HL-60 (cell line): ENCODE data around the gene CCND2.
"Not testable (repeated sequence)": the region's sequence is repeated elsewhere in the genome, so short reads cannot be mapped to it uniquely, and the experiment has no call there.

Experiments used
- DNase-seq, 2 experiments: peaks; one replicate each; pipeline ENCODE4 v3.0.0-alpha.2; 2010 to 2020; ENCODE audit warnings: low read depth in 1 of 2, low spot score in 1 of 2
- H3K27ac ChIP-seq: fragments of 250-450 bp; sonication (Bioruptor Pico); replicated peaks from 2 replicates; pipeline ENCODE4 v1.5.1; 2020; ENCODE audit warnings: mild to moderate bottlenecking, moderate library complexity
- H3K27me3 ChIP-seq: fragments of 250-450 bp; sonication (Bioruptor Pico); 2 replicates; pipeline ENCODE4 v1.5.1; 2021; ENCODE audit warnings: mild to moderate bottlenecking, moderate library complexity; ENCODE audit not compliant: insufficient read depth, poor library complexity, severe bottlenecking
- H3K4me3 ChIP-seq: replicated peaks from 2 replicates; pipeline ENCODE4 v1.5.1; 2011; ENCODE audit warnings: mild to moderate bottlenecking, control low read depth, low read length; ENCODE audit not compliant: insufficient read depth
- GABPA ChIP-seq: IDR thresholded peaks from 2 replicates; pipeline ENCODE4 v1.6.1; 2012; ENCODE audit warnings: low read depth
- POLR2AphosphoS5 ChIP-seq: IDR thresholded peaks from 2 replicates; pipeline ENCODE4 v1.6.1; 2012; ENCODE audit warnings: low read depth
- REST ChIP-seq: IDR thresholded peaks from 2 replicates; pipeline ENCODE4 v1.6.1; 2012; ENCODE audit warnings: low read depth; ENCODE audit not compliant: insufficient replicate concordance
- SPI1 ChIP-seq: IDR thresholded peaks from 2 replicates; pipeline ENCODE4 v1.6.1; 2012; ENCODE audit warnings: low read depth, mild to moderate bottlenecking, borderline replicate concordance
- TF ChIP-seq, protein P1 (sequence below): IDR thresholded peaks from one replicate; pipeline ENCODE4 v1.5.1; 2011; ENCODE audit warnings: low read length, control low read depth, inconsistent platforms; ENCODE audit not compliant: insufficient read depth

The CCND2 gene

GRCh38 chr12:4241592-4241991, 32.0 kb upstream of the CCND2 start:
- no peak overlapping the region for H3K4me3 ChIP-seq

GRCh38 chr12:4242595-4242994, 31.0 kb upstream of the CCND2 start:
- Histone ChIP-seq H3K27ac (peak overlapping the region; percentile 54), H3K27me3 (no peaks in the 10 kb centered on the region), H3K4me3 (no peak overlapping the region)
- no peak for DNase-seq
- TF ChIP-seq POLR2AphosphoS5 (no peak), GABPA (no peak), SPI1 (no peak), REST (no peak)
- TF ChIP-seq, protein P1, sequence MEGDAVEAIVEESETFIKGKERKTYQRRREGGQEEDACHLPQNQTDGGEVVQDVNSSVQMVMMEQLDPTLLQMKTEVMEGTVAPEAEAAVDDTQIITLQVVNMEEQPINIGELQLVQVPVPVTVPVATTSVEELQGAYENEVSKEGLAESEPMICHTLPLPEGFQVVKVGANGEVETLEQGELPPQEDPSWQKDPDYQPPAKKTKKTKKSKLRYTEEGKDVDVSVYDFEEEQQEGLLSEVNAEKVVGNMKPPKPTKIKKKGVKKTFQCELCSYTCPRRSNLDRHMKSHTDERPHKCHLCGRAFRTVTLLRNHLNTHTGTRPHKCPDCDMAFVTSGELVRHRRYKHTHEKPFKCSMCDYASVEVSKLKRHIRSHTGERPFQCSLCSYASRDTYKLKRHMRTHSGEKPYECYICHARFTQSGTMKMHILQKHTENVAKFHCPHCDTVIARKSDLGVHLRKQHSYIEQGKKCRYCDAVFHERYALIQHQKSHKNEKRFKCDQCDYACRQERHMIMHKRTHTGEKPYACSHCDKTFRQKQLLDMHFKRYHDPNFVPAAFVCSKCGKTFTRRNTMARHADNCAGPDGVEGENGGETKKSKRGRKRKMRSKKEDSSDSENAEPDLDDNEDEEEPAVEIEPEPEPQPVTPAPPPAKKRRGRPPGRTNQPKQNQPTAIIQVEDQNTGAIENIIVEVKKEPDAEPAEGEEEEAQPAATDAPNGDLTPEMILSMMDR = no peak

More at GRCh38 chr12:4241592-4241991, 32.0 kb upstream of the CCND2 start:
- peak in 1 of 2 experiments; percentile 26 for DNase-seq
- Histone ChIP-seq H3K27ac (no peak overlapping the region), H3K27me3 (no peaks in the 10 kb centered on the region)
- TF ChIP-seq, protein P1 = no peak
- TF ChIP-seq SPI1 (no peak), POLR2AphosphoS5 (no peak), GABPA (no peak), REST (no peak)

DNA sequence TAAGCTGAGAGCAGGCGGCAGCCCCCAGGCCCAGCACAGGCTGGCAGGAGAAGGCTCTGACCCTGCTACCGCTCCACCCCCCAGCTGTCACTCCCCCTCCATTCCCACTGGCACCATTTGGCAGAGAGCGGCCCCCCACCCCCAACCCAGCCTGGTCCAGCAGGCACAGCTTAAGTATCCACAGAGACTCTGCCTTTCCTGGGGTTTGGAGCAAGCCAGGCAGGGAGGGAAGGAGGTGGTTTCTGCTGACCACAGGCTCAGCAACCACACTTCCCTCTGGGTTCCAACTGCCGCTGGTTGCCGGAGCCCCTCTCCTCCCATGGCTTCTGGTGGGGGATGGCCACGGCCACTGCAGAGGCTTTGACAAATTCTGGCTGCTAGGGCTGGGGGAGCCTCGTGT, 30.5 kb upstream of the CCND2 start:
- Histone ChIP-seq H3K27me3 (no peaks in the 10 kb centered on the region), H3K4me3 (no peak overlapping the region), H3K27ac (peak overlapping the region; percentile 54)
- DNase-seq = peak in 1 of 2 experiments; percentile 77
- TF ChIP-seq REST (no peak), SPI1 (peak; percentile 58; the same call in 1 of the 2 replicates), POLR2AphosphoS5 (peak; percentile 67; the same call in 1 of the 2 replicates)

GRCh38 chr12:4243491-4244100, 30.0 kb upstream of the CCND2 start:
- H3K27ac ChIP-seq = peak overlapping the region; percentile 54
- not testable (repeated sequence) for DNase-seq, H3K4me3 ChIP-seq, H3K27me3 ChIP-seq
